SU-DHL-6 (cell line): Measurements from ENCODE around the gene TSKS.

Source experiments
- CTCF ChIP-seq: fragments of 200-600 bp; sonication (generic); IDR thresholded peaks from one replicate; pipeline ENCODE4 v1.5.1; 2017; ENCODE audit warnings: antibody characterized with exemption, mild to moderate bottlenecking, low read length, moderate library complexity; ENCODE audit not compliant: insufficient read depth, poor library complexity, severe bottlenecking
- EZH2phosphoT487 ChIP-seq: fragments of 200-600 bp; sonication (generic), shearing (Covaris generic); conservative IDR thresholded peaks from 2 replicates; pipeline ENCODE4 v1.6.1; 2018; ENCODE audit warnings: mild to moderate bottlenecking, antibody characterized with exemption, low read length, moderate library complexity, mixed read lengths

- TF ChIP-seq EZH2phosphoT487 (no peak), CTCF (no peak)
Observed at GRCh38 chr19:49718991-49719390, 44.1 kb downstream of the TSKS start.
